ENCODE results near the gene NPY. TPM values are rescaled to one million over a fixed set of nuclear protein-coding genes. Genes with fewer than 3 reads are reported as not detected.

NPY gene
- total RNA-seq, 1 experiment from 2014 or later = not detected

- Histone ChIP-seq H2AK5ac (ENCODE audit: insufficient read length, low read length) (no peak overlapping the region), H2BK5ac (ENCODE audit: insufficient read length, low read length) (no peak overlapping the region), H3K4ac (ENCODE audit: low read depth, low read length) (no peak overlapping the region), H3T11ph (ENCODE audit: low read length) (no peak overlapping the region), H3K79me1 (ENCODE audit: insufficient read depth, low read depth, low read length, poor library complexity, severe bottlenecking) (no peaks in the 10 kb centered on the region), H2BK15ac (ENCODE audit: low read depth, low read length) (no peak overlapping the region), H2BK12ac (ENCODE audit: insufficient read length, low read depth, low read length) (no peak overlapping the region), H3K23ac (ENCODE audit: insufficient read length, low read depth, low read length) (no peak overlapping the region), H4K20me1 (ENCODE audit: control insufficient read depth, insufficient read depth, insufficient read length) (no peaks in the 10 kb centered on the region), H3K14ac (ENCODE audit: insufficient read depth, low read length) (no peak overlapping the region), H4K91ac (ENCODE audit: insufficient read length, low read depth, low read length) (no peak overlapping the region), H2AFZ (ENCODE audit: low read length) (no peak overlapping the region), H3K18ac (ENCODE audit: insufficient read length, low read depth, low read length) (no peak overlapping the region), H3K27ac (ENCODE audit: insufficient read length, low read depth, low read length) (no peak overlapping the region), H3K23me2 (ENCODE audit: insufficient read length, low read depth, low read length, poor library complexity, severe bottlenecking) (no peaks in the 10 kb centered on the region), H3K79me2 (ENCODE audit: insufficient read depth, low read length) (no peaks in the 10 kb centered on the region), H3K4me1 (ENCODE audit: insufficient read depth, low read length) (no peaks in the 10 kb centered on the region), H3K27me3 (ENCODE audit: insufficient read depth, low read length) (no peaks in the 10 kb centered on the region), H4K5ac (ENCODE audit: insufficient read length, low read depth, low read length) (no peak overlapping the region), H3K9me3 (ENCODE audit: control insufficient read depth, low read depth, low read length) (no peaks in the 10 kb centered on the region), H3K4me2 (ENCODE audit: insufficient read depth, insufficient read length, low read length) (no peak overlapping the region), H2BK120ac (ENCODE audit: low read depth, low read length, poor library complexity, severe bottlenecking) (no peak overlapping the region), H2BK20ac (ENCODE audit: low read depth, low read length, poor library complexity, severe bottlenecking) (no peak overlapping the region), H4K8ac (replicated peaks; ENCODE audit: insufficient read length, low read depth, low read length) (no peak overlapping the region), H3K56ac (ENCODE audit: insufficient read length, low read depth, low read length) (no peak overlapping the region), H3K9ac (ENCODE audit: extremely low read depth, insufficient read length, low read length) (no peak overlapping the region)
- no CpG with 5 or more reads among the region's 2 CpGs for WGBS (ENCODE audit: extremely low coverage, insufficient read length, low lambda C conversion rate)
- Mint-ChIP-seq H3K36me3 (ENCODE audit: insufficient read depth in 1 of 3, low read depth in 3 of 3) (peaks cover 0 to 2% (median 0%) of the 10 kb centered on the region in 3 experiments; a peak in 2 of 7 replicates), H3K4me3 (no peak overlapping the region), H3K9me3 (peaks cover 0 to 3% of the 10 kb centered on the region in 2 experiments; a peak in 1 of 5 replicates), H3K27ac (no peak overlapping the region), H3K4me1 (peaks cover 0 to 3% of the 10 kb centered on the region in 2 experiments; a peak in 1 of 4 replicates), H3K27me3 (ENCODE audit: low read depth) (no peaks in the 10 kb centered on the region; the same call in 1 of the 2 replicates)
- DNase-seq = no peak
- TF ChIP-seq CTCF (conservative IDR thresholded peaks at IDR 0.05) = no peak
Measured at GRCh38 chr7:24301703-24302102, 17.7 kb downstream of the NPY start.

Measured in H9 (cell line).